Islet precursor cell (in vitro differentiated cells): Measurements from ENCODE around the gene LAMA4.

Experiments
- DNase-seq: peaks from one replicate; pipeline ENCODE4 v3.0.0-alpha.2; 2018

Gene LAMA4

DNA sequence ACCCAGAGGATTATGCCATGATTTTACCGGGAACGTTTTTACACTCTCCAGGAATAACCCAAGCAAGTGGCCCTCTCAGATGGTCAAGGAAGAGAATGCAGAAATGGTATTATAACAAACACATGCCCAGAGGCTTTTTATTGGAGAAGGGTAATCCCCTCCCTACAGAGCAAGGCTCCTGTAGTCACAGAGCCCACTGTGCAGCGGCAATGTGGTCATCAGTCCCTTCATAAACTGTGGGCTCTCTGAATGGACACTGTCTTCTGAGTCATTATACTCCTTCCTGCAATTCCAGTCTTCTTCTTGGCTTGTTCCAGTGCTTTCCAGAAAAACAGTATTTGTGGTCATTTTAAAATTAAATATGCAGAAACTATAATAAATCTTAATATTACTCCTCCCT is 74.7 kb downstream of the LAMA4 start:
- no peak for DNase-seq

DNA sequence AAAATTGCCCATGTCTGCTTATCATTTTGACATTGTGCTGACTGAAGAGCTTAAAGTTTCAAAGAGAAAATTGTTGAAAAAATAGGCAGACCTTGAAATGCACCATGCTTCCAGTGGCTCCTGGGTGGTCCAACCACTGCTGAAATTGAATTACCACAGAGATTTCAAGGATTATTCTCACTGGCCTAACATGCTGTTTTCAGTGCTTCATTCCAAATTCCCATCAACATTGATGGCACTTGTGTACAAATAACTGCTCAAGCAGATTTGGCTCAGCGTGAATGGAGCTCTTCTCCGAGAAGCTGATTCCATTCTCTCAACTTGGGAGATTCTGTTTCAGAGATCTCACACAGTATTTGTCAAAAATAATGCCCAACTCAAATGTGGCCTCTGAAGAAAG is 75.5 kb downstream of the LAMA4 start:
- DNase-seq, result no peak

DNA sequence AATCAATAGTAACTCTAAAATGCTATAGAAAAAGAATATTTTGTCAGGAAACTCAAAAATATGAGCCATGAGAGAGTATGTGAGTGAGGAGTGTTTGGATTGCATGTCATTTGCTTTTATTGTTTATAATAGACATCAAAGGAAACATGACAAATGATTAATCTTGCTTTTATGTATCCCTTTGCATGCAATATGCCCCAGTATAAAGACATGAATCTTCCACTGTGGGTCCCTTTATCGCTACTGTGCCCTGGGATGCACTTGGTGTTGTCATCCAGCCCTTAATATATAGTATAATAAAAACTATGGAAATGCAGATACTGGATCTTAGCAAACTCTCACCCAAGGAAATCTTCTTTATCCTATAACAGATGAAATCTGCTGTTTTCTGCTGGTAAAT is 77.3 kb downstream of the LAMA4 start:
- no peak for DNase-seq

DNA sequence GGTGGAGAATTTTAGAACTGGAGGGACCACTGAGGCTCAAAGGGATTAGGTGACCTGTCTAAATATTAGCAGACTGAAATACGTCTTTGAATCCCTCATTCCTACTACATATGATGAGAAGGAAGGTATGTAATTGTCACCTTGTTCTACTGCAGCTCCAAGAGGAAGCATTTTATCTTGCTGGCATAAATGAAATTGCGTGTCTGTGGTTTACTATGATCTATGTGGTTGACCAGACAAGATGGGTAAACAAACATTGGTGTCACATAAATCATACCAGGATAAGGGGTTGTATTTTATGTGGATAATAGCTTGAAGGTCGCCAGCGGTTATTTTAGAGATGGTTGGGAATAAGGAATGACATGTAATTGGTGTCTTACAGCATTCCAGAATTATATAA is 78.2 kb downstream of the LAMA4 start:
- no peak for DNase-seq

DNA sequence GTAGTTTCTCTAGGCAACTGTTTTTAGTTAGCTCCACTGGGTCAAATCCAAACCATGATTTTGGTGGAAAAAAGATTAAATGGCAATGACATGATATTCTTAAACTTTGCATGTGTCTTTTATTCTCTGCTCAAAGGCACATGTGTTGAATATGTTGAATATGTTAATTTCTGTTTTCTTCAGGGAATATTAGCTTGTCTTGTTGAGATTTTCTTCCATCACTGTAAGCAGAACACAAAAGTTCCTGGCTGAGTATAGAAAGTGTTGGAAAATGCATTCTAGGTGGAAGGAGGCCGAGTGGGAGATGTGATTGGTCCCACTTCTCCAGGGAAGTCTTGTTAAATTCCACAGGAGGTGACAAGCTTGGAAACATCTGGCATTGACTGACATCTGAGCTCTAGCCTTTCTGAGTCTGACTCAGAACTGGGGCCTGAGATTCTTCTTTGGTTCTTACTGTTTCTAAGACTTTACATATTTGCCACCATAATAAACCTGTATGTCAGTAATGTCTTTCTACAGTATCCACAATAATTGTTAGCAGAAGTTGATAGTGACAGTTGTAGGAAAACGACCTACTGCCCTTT is 81.1 kb downstream of the LAMA4 start:
- DNase-seq, result no peak

DNA sequence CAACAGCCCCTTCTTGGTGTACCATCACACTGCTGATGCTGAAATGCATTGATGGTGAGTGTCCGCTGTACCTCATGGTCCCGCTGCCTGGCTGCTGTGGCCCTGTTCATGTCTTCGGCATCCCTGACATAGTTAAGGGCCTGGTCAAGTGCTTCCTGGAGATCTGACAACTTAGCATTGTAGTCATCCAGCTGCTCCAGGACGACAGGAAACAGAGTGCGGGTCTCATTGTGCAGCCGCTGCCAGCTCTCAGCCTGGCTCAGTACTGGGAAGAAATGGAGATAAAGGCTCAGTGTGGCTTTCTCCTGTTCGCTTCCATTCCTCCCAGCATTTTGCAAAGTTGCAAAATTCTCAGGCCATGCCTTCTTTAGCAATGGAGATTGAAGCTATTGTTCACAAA is 81.8 kb downstream of the LAMA4 start:
- no peak for DNase-seq

DNA sequence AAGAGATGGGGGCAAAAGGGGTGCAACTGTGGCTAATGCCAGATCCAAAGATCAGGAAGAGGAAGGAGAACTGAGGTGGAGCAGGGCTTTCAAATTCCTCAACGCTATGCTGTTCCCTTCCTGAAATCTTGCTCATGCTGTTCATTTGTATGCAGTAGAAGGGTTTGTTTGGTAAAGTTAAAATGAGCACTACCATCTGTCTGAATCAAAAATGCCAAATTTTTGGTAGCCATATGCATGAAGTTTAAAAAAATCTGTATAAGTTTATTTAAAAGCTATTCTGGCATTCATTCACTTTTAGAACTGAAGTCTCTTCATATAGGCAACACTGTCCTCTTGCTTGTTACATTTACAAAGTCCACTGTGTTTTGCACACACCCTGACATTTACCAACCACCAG is 84.8 kb downstream of the LAMA4 start:
- no peak for DNase-seq

DNA sequence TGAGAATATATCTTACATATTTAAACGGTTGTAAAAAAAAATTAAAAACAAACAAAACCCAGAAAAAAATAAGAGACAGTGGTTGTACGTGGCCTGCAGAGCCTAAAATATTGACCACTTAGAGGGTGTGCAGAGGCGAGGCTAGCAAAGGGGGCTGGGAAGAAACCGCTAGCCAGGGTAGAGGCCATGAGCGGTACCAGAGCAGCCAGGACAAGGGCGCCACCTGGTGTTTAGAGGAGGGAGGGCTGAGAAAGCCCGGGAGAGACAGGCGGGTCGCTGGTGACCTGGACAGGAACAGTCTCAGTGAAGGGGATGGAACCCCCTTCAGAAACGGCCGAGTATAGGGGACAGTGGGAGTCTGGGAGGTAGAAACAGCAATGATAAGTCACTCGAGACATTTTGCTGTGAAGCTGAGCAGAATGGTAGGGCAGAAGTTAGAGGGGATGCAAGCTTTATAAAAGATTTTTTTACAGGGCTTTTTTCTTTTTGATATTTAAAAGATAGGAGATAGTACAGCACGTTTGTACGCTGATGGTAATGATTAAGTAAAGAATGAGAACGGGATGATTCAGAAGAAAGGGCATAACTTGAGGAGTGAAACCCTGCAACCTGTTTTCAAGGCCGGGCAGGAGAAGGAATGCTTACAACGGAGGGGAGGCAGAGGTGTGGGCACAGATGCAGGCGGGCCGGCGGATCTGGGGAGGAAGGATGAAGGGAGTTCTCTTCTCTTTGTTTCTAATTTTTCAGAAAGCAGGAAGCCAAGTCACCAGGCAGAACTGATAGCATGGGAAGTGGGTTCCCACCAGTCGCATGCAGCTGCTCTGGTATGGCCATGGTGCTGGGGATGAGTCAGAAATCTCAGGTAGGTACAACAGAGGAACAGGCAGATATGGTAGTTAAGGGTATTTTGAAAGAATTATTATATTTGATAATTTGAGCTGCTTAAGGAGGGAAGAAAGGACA is 90.8 kb downstream of the LAMA4 start:
- peak; percentile 88 for DNase-seq

DNA sequence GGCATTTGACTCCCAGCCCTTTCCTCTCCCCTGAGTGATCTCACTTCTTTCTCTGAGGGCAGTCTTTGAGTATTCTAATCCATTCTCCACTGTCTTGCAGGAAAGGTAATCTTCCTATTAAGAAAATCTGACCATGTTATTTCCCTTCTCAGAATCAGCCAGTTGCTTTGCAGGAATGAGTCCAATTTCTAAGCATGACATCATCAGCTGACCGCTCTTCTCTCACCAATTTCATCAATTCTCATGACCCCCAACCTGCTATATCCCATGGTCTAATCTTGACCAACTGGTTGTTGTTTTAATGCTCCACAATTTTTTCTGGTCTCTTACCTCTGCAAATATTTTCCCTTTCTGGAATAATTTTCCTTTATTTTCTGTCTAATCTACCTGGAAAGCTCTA is 93.6 kb downstream of the LAMA4 start:
- DNase-seq, result no peak

DNA sequence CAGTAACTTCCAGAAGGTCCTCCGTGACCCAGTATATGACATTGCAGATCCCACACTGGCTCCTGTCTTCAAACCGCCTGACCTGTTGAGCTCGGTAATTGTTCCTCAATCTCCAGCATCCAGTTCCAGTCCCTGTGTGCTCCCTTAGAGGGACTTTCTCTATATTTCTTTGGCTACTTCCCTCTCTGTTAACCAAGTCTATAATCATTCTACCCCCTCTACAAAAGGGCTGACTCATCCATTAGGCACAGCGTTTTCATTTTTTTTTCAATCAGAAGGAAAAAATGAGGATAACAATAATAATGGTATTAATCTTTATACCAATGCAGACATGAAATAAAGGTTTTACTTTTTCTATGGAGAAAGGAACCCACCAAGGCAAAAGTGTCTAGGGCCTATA is 97.7 kb downstream of the LAMA4 start:
- DNase-seq, result no peak

DNA sequence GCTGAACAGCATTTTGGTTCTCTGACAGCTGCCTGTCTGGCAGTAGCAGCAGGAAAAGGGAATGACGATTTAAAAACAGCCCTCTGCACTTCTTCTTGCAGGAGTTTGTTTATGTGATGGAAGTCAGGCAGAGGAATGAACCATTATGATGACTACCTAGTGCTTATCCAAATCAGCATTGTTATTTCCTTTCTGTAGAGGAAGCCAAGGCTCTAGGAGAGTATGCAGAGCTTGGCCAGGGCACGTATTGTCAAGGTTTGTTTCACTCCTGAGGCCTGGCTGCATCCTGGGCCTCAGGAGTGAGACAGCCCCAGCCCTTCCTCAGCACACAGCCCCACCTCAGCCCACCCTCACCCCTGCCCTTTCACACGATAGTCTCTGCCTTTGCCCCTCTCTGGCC is 98.5 kb downstream of the LAMA4 start:
- no peak for DNase-seq

DNA sequence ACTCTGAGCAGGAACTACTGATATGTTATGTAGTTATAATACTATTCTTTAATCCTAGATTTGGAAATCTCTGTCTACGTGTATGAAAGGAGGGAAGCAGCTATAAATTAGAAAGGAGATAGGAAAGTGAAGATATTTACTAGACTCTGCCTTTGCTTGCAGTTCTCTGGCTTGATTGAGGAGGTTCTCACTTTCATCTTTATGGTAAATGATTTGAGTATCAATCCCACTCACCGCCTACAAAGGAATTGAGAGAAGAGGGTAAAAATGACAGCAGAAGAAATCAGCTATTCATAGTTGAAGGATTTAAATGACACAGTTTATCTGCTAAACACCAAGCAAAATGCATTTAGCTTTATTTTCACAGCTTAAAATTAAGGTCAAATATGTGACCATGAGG is 99.7 kb downstream of the LAMA4 start:
- DNase-seq, result no peak

DNA sequence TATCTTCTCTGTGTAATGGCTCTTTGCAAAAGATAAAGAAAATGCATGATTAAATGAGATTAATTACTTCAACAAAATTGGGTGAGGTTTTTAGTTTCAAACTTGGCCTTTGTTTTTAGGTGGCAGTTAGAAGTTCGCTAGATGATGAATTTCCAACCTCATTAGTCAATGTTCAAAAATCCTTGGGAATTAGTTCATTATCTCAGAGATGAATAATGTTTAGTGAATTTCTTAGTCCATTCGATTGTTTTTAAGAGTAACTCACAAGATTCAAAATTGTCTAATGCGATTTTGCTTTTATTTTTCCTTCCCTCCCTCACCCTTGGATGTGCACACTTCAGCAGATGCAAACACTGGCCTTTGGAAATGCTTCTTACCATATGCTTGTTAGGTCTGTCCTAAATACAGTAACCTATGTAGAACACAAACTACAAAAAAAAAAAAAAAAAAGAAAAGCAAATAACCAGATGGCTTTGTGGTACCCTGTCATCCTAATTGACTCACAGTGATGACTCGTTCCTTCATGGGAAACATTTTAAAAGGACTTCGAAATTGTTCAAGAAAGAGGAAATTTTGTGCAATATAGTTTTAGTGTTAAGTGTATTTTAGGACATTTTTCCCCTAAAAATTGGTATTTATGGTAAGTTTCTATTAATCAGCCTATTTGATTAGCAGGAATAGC is 100.3 kb downstream of the LAMA4 start:
- DNase-seq, result no peak

DNA sequence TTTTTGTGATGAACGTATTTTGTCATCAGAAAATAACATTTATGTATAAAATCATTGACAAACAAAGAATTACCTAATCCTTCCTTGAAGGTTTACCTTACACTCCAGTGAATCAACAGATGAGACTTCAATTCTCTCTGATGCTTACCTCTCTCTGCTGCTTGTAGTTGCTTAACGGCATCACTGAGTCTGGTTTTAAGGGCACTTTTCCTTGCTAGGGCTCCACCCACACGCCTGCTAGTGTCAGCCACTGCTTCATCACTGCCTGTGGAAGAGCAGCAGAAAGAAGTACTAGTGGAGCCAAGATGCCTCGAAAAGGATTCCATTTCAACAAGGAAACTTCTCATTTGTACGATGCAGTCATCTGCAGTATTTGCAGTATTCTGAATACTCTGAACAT is 104.0 kb downstream of the LAMA4 start:
- DNase-seq, result no peak

DNA sequence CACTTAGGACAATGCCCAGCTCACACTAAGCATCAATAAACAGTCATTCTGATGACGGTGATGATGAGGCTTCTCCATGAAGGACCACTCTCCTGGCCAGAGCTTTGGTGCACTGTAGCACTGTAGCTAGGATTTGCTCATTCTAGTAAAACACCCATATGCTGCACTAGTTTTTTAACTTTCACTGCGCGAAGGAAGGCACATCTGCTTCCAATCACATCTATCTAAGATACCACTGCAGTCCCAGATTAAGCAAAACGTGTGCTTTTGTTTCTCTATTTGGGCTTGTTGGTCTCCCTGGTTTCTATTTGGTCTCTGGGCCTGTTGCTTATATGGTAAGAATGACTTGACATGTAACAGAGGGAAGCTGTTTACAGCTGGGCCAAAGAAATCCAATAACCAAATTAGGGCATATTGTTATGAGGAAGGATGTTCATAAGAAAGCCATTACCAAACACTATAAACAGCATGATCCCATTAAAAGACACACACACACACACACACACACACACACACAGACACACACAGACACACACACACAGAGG is 104.6 kb downstream of the LAMA4 start:
- no peak for DNase-seq

DNA sequence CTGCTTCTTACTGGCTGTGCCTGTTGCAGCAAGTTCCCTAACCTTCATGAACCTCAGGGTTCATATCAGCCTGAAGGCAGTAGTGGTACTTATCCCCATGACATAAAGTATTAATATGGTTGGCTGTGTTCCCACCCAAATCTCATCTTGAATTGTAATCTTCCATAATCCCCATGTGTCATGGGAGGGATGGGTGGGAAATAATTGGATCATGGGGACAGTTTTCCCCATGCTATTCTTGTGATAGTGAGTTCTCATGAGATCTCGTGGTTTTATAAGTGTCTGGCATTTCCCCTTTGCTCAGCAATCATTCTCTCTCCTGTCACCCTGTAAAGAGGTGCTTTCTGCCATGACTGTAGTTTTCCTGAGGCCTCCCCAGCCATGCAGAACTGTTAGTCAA is 105.1 kb downstream of the LAMA4 start:
- DNase-seq, result no peak

DNA sequence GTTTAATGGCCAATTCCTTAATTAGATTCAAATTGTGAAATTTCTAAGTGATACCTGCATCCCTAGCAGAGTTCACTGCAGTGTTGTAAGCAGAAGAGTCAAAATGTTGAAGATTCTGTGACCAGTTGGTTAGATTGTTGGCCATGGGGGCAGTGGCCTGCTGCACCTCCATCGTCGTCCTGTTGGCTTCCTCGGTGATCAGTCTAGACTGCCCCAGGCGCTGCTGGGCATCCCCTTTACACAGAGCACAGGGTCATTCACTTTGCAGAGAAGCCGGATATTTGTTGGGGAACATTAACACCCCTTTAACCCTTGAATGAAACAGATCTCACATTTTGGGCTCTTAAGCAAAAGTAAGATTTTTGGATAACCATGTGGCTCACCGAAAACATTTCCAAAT is 106.3 kb downstream of the LAMA4 start:
- DNase-seq, result no peak

DNA sequence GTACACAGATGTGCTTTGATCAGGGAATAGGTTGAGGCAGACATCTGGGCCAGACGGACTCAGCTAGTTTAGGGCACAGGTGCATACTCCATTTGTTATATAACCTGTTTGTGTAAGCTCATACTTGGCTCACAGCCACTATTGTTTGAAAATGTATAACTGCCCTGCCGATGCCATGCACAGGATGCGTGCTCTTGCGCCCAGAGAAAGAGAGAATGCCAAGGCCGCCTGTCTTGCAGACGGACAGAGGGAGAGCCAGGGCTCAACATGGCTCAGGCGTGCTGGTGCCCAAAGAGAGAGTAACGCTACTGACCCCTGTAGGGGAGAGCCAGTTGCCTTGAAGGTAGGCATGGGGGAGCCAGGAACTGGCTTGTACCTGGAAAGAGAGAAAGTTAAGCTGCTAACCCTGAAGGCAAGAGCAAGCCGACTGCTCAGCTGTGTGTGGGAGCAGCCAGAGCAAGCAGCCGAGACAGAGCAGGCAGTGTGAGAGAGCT is 109.2 kb downstream of the LAMA4 start:
- DNase-seq, result no peak

DNA sequence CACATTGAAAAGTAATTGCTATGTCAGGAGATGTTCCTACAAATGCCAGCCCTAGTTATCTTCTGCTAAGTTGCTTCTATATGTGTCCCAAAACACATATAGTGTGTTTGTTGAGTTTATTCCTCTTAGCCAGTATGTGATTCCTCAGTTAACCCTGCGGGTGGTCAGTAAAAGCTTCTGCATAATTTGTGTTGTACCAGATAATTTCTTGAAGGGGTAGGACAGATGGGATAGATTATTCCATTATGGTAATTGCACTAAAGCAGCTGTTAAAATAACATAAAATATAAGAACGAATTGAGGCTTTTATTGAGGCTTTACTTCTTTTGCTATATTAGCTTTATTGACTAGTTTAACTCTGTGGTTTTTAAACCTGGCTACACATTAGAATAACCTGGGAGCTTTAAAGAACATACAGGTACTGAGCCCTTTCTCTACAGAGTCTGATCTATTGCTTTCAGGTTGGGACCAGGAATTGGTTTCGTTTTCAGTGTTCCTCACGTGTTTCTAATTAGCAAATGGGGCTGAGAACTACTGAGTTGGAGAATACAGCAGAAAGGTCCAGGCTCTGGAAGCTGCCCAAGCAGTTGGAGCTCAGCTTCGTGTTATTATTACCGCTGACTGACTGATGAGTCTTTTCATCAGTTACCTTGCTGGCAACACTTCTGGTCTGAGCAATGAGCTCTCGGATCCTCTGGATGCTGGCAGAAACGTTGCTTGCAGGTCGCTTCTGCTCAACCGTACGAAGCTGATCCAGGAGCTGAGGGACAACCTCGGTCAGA is 110.0 kb downstream of the LAMA4 start:
- no peak for DNase-seq

DNA sequence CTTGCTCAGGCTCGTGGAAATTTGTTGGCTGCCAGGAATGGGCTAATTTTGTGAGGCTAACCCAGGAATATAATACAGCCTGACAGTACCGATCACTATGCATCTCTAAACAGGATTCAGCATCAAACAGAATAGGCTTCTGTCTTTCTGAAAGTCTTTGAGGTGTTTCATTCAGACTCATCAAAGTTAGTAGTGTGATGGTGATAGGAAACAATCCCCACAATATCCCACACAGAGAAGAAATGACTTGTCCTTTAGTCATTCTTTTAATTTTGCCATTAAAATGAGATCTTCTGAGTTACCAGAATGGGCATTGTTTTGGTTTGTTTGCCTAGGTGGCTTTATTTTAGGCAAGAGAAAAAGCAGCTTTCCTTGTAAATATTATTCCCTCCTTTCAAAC is 112.7 kb downstream of the LAMA4 start:
- DNase-seq, result no peak

DNA sequence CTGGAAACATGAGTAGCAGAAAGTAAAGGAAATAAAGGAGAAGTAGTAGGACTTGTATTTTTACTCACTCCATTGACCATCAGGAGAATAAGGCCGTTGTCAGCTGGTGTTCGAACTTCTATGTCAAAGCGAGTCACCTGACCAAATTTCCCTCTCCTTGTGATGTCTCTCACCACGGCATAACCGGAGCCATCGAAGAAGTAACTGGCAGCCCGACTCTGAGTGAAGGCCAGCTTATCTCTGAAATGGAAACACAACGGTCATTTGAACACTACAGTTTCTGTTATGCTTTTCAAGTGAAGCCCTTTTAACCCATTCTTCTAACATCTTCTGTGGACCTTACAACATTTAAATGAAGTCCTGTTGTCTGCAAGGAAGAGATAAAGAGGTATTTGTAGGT is 115.3 kb downstream of the LAMA4 start:
- DNase-seq, result no peak

DNA sequence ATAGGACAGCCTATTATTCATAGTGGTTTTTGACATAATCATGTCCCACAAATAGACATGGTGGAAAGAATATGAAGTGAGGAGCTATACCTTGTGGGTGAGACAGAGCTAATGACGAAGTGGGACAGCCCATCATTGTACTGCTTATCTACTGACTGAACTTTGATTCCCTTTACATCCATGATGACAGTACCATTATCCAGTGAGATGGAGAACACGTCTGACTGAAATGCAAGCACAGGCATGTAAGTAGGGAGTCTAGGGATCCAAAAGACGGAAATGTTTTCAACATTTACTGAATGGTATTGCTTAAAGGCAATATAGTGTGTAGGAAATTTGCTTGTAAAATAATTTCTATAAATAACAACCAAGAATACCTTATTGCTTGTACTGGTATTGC is 123.5 kb downstream of the LAMA4 start:
- no peak for DNase-seq

DNA sequence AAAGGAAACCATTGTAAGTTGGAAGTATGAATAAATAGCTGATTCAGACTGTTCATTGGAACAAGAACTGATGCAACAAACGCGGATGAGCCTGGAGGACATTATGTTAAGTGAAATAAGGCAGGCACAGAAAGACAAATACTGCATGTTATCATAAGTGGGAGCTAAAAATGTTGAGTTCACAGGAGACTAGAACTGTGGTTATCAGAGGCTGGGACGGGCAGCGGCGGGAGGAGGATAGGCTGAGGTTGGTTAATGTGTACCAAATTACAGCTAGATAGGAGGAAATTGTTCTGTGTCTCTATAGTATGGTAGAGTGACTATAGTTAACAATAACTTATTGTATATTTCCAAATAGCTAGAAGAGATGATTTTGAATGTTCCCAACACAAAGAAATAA is 126.2 kb downstream of the LAMA4 start:
- no peak for DNase-seq
